OCI-LY1 (cell line): ENCODE data around the gene ACO2.

Experiments used
- H2AFZ ChIP-seq: fragments of 200-600 bp; sonication (generic), shearing (Covaris generic); 2 replicates; pipeline ENCODE4 v1.6.0; 2014; ENCODE audit warnings: antibody characterized with exemption, mild to moderate bottlenecking, low read length
- H3F3A ChIP-seq: fragments of 200-600 bp; sonication (generic), shearing (Covaris generic); 2 replicates; pipeline ENCODE4 v1.6.0; 2014; ENCODE audit warnings: mild to moderate bottlenecking, antibody characterized with exemption, low read length, moderate library complexity; ENCODE audit not compliant: insufficient read depth
- H3K27ac ChIP-seq: fragments of 200-600 bp; sonication (generic); 2 replicates; pipeline ENCODE4 v1.5.1; 2014; ENCODE audit warnings: low read length, mixed run types, mild to moderate bottlenecking, low read depth; ENCODE audit not compliant: poor library complexity, severe bottlenecking
- H3K27me3 ChIP-seq: fragments of 200-600 bp; sonication (generic); 2 replicates; pipeline ENCODE4 v1.6.0; 2014; ENCODE audit warnings: antibody characterized with exemption, mild to moderate bottlenecking, low read length, moderate library complexity; ENCODE audit not compliant: insufficient read depth
- H3K36me3 ChIP-seq: fragments of 200-600 bp; sonication (generic); 2 replicates; pipeline ENCODE4 v1.6.1; 2014; ENCODE audit warnings: mild to moderate bottlenecking, antibody characterized with exemption, low read length, moderate library complexity, mixed read lengths; ENCODE audit not compliant: insufficient read depth
- H3K4me1 ChIP-seq: fragments of 200-600 bp; sonication (generic); 2 replicates; pipeline ENCODE4 v1.5.1; 2014; ENCODE audit warnings: mild to moderate bottlenecking, low read length, moderate library complexity; ENCODE audit not compliant: insufficient read depth, severe bottlenecking
- H3K4me2 ChIP-seq: fragments of 200-600 bp; sonication (generic), shearing (Covaris generic); 2 replicates; pipeline ENCODE4 v1.6.1; 2014; ENCODE audit warnings: low read length
- H3K4me3 ChIP-seq: fragments of 200-600 bp; sonication (generic); 2 replicates; pipeline ENCODE4 v1.5.1; 2014; ENCODE audit warnings: low read length, low read depth, mild to moderate bottlenecking, mixed read lengths; ENCODE audit not compliant: poor library complexity, severe bottlenecking
- H3K79me2 ChIP-seq: fragments of 200-600 bp; shearing (Covaris generic); 2 replicates; pipeline ENCODE4 v1.6.1; 2016; ENCODE audit warnings: mixed run types, low read length, mixed read lengths; ENCODE audit not compliant: insufficient read depth
- H3K9ac ChIP-seq: fragments of 200-600 bp; sonication (generic), shearing (Covaris generic); 2 replicates; pipeline ENCODE4 v1.6.1; 2014; ENCODE audit warnings: mild to moderate bottlenecking, low read length, mixed read lengths
- H3K9me2 ChIP-seq: fragments of 200-600 bp; sonication (generic), shearing (Covaris generic); 2 replicates; pipeline ENCODE4 v1.6.1; 2014; ENCODE audit warnings: low read depth, mild to moderate bottlenecking, low read length, mixed read lengths
- H3K9me3 ChIP-seq: fragments of 200-600 bp; shearing (Covaris generic); 2 replicates; pipeline ENCODE4 v1.6.1; 2014; ENCODE audit warnings: low read length, mixed read lengths
- H4K20me1 ChIP-seq: fragments of 200-600 bp; sonication (generic), shearing (Covaris generic); 2 replicates; pipeline ENCODE4 v1.6.0; 2016; ENCODE audit warnings: mild to moderate bottlenecking, low read length; ENCODE audit not compliant: insufficient read depth
- CTCF ChIP-seq: fragments of 200-600 bp; sonication (generic), shearing (Covaris generic); IDR thresholded peaks from 2 replicates; pipeline ENCODE4 v1.5.1; 2017; ENCODE audit warnings: mild to moderate bottlenecking, antibody characterized with exemption, low read length, moderate library complexity, mixed read lengths
- EZH2 ChIP-seq: fragments of 200-600 bp; sonication (generic), shearing (Covaris generic); IDR thresholded peaks from 2 replicates; pipeline ENCODE4 v1.8.0; 2017; ENCODE audit warnings: borderline replicate concordance, mixed run types, mild to moderate bottlenecking, antibody characterized with exemption, low read length, moderate library complexity, mixed read lengths

The ACO2 gene

GRCh38 chr22:41543854-41544670, 75.1 kb downstream of the ACO2 start, which contains the start of gene POLR3H:
Gene POLR3H (minus strand): TSS chr22:41544470. CDS start chr22:41544101, 369 bp downstream.
- H3K9ac ChIP-seq: peak within 1 kb of the TSS; percentile 98
- no peaks in the 10 kb centered on the region for H4K20me1 ChIP-seq
- H3F3A ChIP-seq: no peaks in the 10 kb centered on the region
- H3K4me1 ChIP-seq: peaks cover 38% of the 10 kb centered on the region
- no peaks in the 10 kb centered on the region for H3K9me3 ChIP-seq
- TF ChIP-seq EZH2 (no peak), CTCF (peak; percentile 91)
- H3K27ac ChIP-seq: peak within 1 kb of the TSS; percentile 42
- H3K36me3 ChIP-seq: peaks cover 11% of the 10 kb centered on the region
- peak within 1 kb of the TSS; percentile 2; the same call in 1 of the 2 replicates for H2AFZ ChIP-seq
- H3K4me3 ChIP-seq: peak within 1 kb of the TSS; percentile 96
- H3K79me2 ChIP-seq: peaks cover 25% of the 10 kb centered on the region
- peak within 1 kb of the TSS; percentile 63 for H3K4me2 ChIP-seq
- no peaks in the 10 kb centered on the region for H3K9me2 ChIP-seq
- no peaks in the 10 kb centered on the region for H3K27me3 ChIP-seq

GRCh38 chr22:41544671-41545476, 76.0 kb downstream of the ACO2 start:
- peak overlapping the region; percentile 63 for H3K4me2 ChIP-seq
- peak overlapping the region; percentile 8 for H3K27ac ChIP-seq
- H3K36me3 ChIP-seq: peaks cover 3% of the 10 kb centered on the region; the same call in 1 of the 2 replicates
- H3K9ac ChIP-seq: peak overlapping the region; percentile 12; the same call in 1 of the 2 replicates
- no peaks in the 10 kb centered on the region for H4K20me1 ChIP-seq
- H3K4me3 ChIP-seq: peak overlapping the region; percentile 96
- TF ChIP-seq EZH2 (no peak), CTCF (no peak)
- peak overlapping the region; percentile 2; the same call in 1 of the 2 replicates for H2AFZ ChIP-seq
- H3F3A ChIP-seq: no peaks in the 10 kb centered on the region
- H3K9me3 ChIP-seq: no peaks in the 10 kb centered on the region
- H3K9me2 ChIP-seq: no peaks in the 10 kb centered on the region
- H3K27me3 ChIP-seq: no peaks in the 10 kb centered on the region
- H3K79me2 ChIP-seq: peaks cover 25% of the 10 kb centered on the region
- H3K4me1 ChIP-seq: peaks cover 38% of the 10 kb centered on the region

GRCh38 chr22:41548830-41549211, 79.9 kb downstream of the ACO2 start:
- Histone ChIP-seq H3K9ac (no peak overlapping the region), H3K4me3 (no peak overlapping the region)
- TF ChIP-seq CTCF (no peak), EZH2 (no peak)

More at GRCh38 chr22:41548830-41549211, 79.9 kb downstream of the ACO2 start:
- H3K9me3 ChIP-seq: no peaks in the 10 kb centered on the region
- H3K27me3 ChIP-seq: no peaks in the 10 kb centered on the region
- H3K27ac ChIP-seq: no peak overlapping the region
- H3K9me2 ChIP-seq: no peaks in the 10 kb centered on the region
- H3K4me1 ChIP-seq: peaks cover 16% of the 10 kb centered on the region
- H3K79me2 ChIP-seq: peaks cover 3% of the 10 kb centered on the region
- H2AFZ ChIP-seq: no peak overlapping the region
- no peaks in the 10 kb centered on the region for H3F3A ChIP-seq
- H4K20me1 ChIP-seq: no peaks in the 10 kb centered on the region
- H3K36me3 ChIP-seq: no peaks in the 10 kb centered on the region
- H3K4me2 ChIP-seq: no peak overlapping the region
